H9 (cell line): ENCODE data around the gene EML1. TPM values are rescaled to one million over a fixed set of nuclear protein-coding genes. Genes with fewer than 3 reads are reported as not detected.

Source experiments
- DNase-seq: peaks from one replicate; pipeline ENCODE4 v3.0.0-alpha.2; 2017
- H2AFZ ChIP-seq: one replicate; pipeline ENCODE4 v1.6.1; 2013; ENCODE audit warnings: mild to moderate bottlenecking, low read length, control low read depth, moderate library complexity
- H2AK5ac ChIP-seq: 2 replicates; pipeline ENCODE4 v1.6.1; 2013; ENCODE audit warnings: low read length, control low read depth, mixed read lengths; ENCODE audit not compliant: insufficient read length
- H2BK120ac ChIP-seq: one replicate; pipeline ENCODE4 v1.6.1; 2013; ENCODE audit warnings: low read depth, mild to moderate bottlenecking, low read length, control low read depth, inconsistent platforms; ENCODE audit not compliant: poor library complexity, severe bottlenecking
- H2BK12ac ChIP-seq: 2 replicates; pipeline ENCODE4 v1.6.1; 2013; ENCODE audit warnings: low read length, control low read depth, mixed read lengths, low read depth; ENCODE audit not compliant: insufficient read length
- H2BK15ac ChIP-seq: 2 replicates; pipeline ENCODE4 v1.6.1; 2013; ENCODE audit warnings: low read depth, low read length, control low read depth
- H2BK20ac ChIP-seq: one replicate; pipeline ENCODE4 v1.6.1; 2013; ENCODE audit warnings: low read depth, mild to moderate bottlenecking, low read length, control low read depth, inconsistent platforms; ENCODE audit not compliant: poor library complexity, severe bottlenecking
- H2BK5ac ChIP-seq: 2 replicates; pipeline ENCODE4 v1.6.1; 2013; ENCODE audit warnings: low read length, control low read depth, mixed read lengths; ENCODE audit not compliant: insufficient read length
- H3K14ac ChIP-seq: 2 replicates; pipeline ENCODE4 v1.6.1; 2013; ENCODE audit warnings: low read length, control low read depth; ENCODE audit not compliant: insufficient read depth
- H3K18ac ChIP-seq: 2 replicates; pipeline ENCODE4 v1.6.1; 2013; ENCODE audit warnings: low read depth, mild to moderate bottlenecking, mixed read lengths, low read length, control low read depth; ENCODE audit not compliant: insufficient read length
- H3K23ac ChIP-seq: 2 replicates; pipeline ENCODE4 v1.6.1; 2013; ENCODE audit warnings: low read length, control low read depth, mixed read lengths, low read depth; ENCODE audit not compliant: insufficient read length
- H3K23me2 ChIP-seq: 2 replicates; pipeline ENCODE4 v1.6.1; 2013; ENCODE audit warnings: low read depth, mild to moderate bottlenecking, mixed read lengths, low read length, control low read depth; ENCODE audit not compliant: insufficient read length, poor library complexity, severe bottlenecking
- H3K27ac ChIP-seq: 2 replicates; pipeline ENCODE4 v1.5.1; 2013; ENCODE audit warnings: low read length, control low read depth, mixed read lengths, low read depth; ENCODE audit not compliant: insufficient read length
- H3K27me3 ChIP-seq: 2 replicates; pipeline ENCODE4 v1.6.1; 2013; ENCODE audit warnings: low read length, control low read depth, inconsistent platforms; ENCODE audit not compliant: insufficient read depth
- H3K4ac ChIP-seq: 2 replicates; pipeline ENCODE4 v1.6.1; 2013; ENCODE audit warnings: low read depth, mild to moderate bottlenecking, control low read depth, inconsistent platforms, low read length, moderate library complexity
- H3K4me1 ChIP-seq: 2 replicates; pipeline ENCODE4 v1.6.1; 2013; ENCODE audit warnings: low read length, control low read depth, inconsistent platforms; ENCODE audit not compliant: insufficient read depth
- H3K4me2 ChIP-seq: 2 replicates; pipeline ENCODE4 v1.6.1; 2013; ENCODE audit warnings: low read length, control low read depth, mixed read lengths; ENCODE audit not compliant: insufficient read length, insufficient read depth
- H3K56ac ChIP-seq: 2 replicates; pipeline ENCODE4 v1.6.1; 2013; ENCODE audit warnings: low read depth, mild to moderate bottlenecking, mixed read lengths, low read length, control low read depth; ENCODE audit not compliant: insufficient read length
- H3K79me1 ChIP-seq: 2 replicates; pipeline ENCODE4 v1.6.1; 2013; ENCODE audit warnings: low read depth, mild to moderate bottlenecking, moderate library complexity, low read length, control low read depth, inconsistent platforms; ENCODE audit not compliant: insufficient read depth, poor library complexity, severe bottlenecking
- H3K79me2 ChIP-seq: 2 replicates; pipeline ENCODE4 v1.6.1; 2013; ENCODE audit warnings: low read length, control low read depth, inconsistent platforms; ENCODE audit not compliant: insufficient read depth
- H3K9ac ChIP-seq: 2 replicates; pipeline ENCODE4 v1.6.1; 2013; ENCODE audit warnings: low read length, control low read depth, mixed read lengths; ENCODE audit not compliant: insufficient read length; ENCODE audit errors: extremely low read depth
- H3K9me3 ChIP-seq: one replicate; pipeline ENCODE4 v1.6.1; 2013; ENCODE audit warnings: low read depth, low read length, inconsistent platforms; ENCODE audit not compliant: control insufficient read depth
- H3T11ph ChIP-seq: one replicate; pipeline ENCODE4 v1.6.1; 2013; ENCODE audit warnings: mild to moderate bottlenecking, low read length, control low read depth, inconsistent platforms
- H4K20me1 ChIP-seq: one replicate; pipeline ENCODE4 v1.6.1; 2013; ENCODE audit not compliant: control insufficient read depth, insufficient read length, insufficient read depth
- H4K5ac ChIP-seq: 2 replicates; pipeline ENCODE4 v1.6.1; 2013; ENCODE audit warnings: low read depth, mild to moderate bottlenecking, mixed read lengths, low read length, control low read depth; ENCODE audit not compliant: insufficient read length
- H4K8ac ChIP-seq: replicated peaks from 2 replicates; pipeline ENCODE4 v1.6.1; 2013; ENCODE audit warnings: low read length, control low read depth, mixed read lengths, low read depth; ENCODE audit not compliant: insufficient read length
- H4K91ac ChIP-seq: 2 replicates; pipeline ENCODE4 v1.6.1; 2013; ENCODE audit warnings: low read depth, mild to moderate bottlenecking, moderate library complexity, mixed read lengths, low read length, control low read depth; ENCODE audit not compliant: insufficient read length
- H3K27ac Mint-ChIP-seq, 3 experiments: 2 replicates in 2 of 3; 3 replicates in 1 of 3; pipeline ENCODE4 v1.8.0; 2020 to 2021; ENCODE audit warnings: mixed read lengths in 3 of 3, mild to moderate bottlenecking in 1 of 3, moderate library complexity in 1 of 3
- H3K27me3 Mint-ChIP-seq: 2 replicates; pipeline ENCODE4 v1.8.0; 2021; ENCODE audit warnings: low read depth, mild to moderate bottlenecking, moderate library complexity, mixed read lengths
- H3K36me3 Mint-ChIP-seq, 3 experiments: 2 replicates in 2 of 3; 3 replicates in 1 of 3; pipeline ENCODE4 v1.8.0; 2020 to 2021; ENCODE audit warnings: low read depth in 3 of 3, mixed read lengths in 3 of 3; ENCODE audit not compliant: insufficient read depth in 1 of 3
- H3K4me1 Mint-ChIP-seq, 2 experiments: 2 replicates each; pipeline ENCODE4 v1.8.0; 2020; ENCODE audit warnings: mixed read lengths in 2 of 2
- H3K4me3 Mint-ChIP-seq, 2 experiments: 2 replicates in 1 of 2; 3 replicates in 1 of 2; pipeline ENCODE4 v1.8.0; 2020 to 2021; ENCODE audit warnings: mild to moderate bottlenecking in 2 of 2, mixed read lengths in 2 of 2, moderate library complexity in 1 of 2
- H3K9me3 Mint-ChIP-seq, 2 experiments: 2 replicates in 1 of 2; 3 replicates in 1 of 2; pipeline ENCODE4 v1.8.0; 2020; ENCODE audit warnings: mild to moderate bottlenecking in 2 of 2, mixed read lengths in 2 of 2, moderate library complexity in 1 of 2
- WGBS: extraction: QIAGEN DNeasy Blood & Tissue Kit; methylation state at CpG from one replicate; pipeline ENCODE4 v1.1.7; 2013; ENCODE audit warnings: missing lambda C conversion rate, low lambda C conversion rate, mixed read lengths; ENCODE audit not compliant: insufficient read length; ENCODE audit errors: extremely low coverage; 5-methylcytosine and 5-hydroxymethylcytosine counted together
- total RNA-seq: library from RNA; stranded (reverse); gene quantifications from 2 replicates; pipeline ENCODE4 v1.2.1, GENCODE V29; 2021
- TF ChIP-seq, protein P1 (sequence below): fragments of 200-600 bp; sonication (generic); conservative IDR thresholded peaks from 3 replicates; pipeline ENCODE4 v1.8.0; 2021; ENCODE audit warnings: antibody characterized with exemption, mild to moderate bottlenecking

Gene EML1
- total RNA-seq, 1 experiment from 2014 or later, result 16.7 TPM

- H3K18ac ChIP-seq, result no peak overlapping the region
- H3K4me3 Mint-ChIP-seq, result no peak overlapping the region; a peak in 1 of 5 replicates
- peaks cover 21% of the 10 kb centered on the region for H3K27me3 Mint-ChIP-seq
- H2AFZ ChIP-seq, result no peak overlapping the region
- no peak overlapping the region for H3K4me2 ChIP-seq
- no peak overlapping the region for H3K56ac ChIP-seq
- H3K14ac ChIP-seq, result no peak overlapping the region
- H4K5ac ChIP-seq, result no peak overlapping the region
- TF ChIP-seq, protein P1, sequence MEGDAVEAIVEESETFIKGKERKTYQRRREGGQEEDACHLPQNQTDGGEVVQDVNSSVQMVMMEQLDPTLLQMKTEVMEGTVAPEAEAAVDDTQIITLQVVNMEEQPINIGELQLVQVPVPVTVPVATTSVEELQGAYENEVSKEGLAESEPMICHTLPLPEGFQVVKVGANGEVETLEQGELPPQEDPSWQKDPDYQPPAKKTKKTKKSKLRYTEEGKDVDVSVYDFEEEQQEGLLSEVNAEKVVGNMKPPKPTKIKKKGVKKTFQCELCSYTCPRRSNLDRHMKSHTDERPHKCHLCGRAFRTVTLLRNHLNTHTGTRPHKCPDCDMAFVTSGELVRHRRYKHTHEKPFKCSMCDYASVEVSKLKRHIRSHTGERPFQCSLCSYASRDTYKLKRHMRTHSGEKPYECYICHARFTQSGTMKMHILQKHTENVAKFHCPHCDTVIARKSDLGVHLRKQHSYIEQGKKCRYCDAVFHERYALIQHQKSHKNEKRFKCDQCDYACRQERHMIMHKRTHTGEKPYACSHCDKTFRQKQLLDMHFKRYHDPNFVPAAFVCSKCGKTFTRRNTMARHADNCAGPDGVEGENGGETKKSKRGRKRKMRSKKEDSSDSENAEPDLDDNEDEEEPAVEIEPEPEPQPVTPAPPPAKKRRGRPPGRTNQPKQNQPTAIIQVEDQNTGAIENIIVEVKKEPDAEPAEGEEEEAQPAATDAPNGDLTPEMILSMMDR, result no peak
- H3K27me3 ChIP-seq, result no peaks in the 10 kb centered on the region
- H2BK15ac ChIP-seq, result no peak overlapping the region
- peaks cover 14 to 15% of the 10 kb centered on the region in 2 experiments for H3K4me1 Mint-ChIP-seq
- peaks cover 12 to 13% of the 10 kb centered on the region in 2 experiments for H3K9me3 Mint-ChIP-seq
- no peak overlapping the region; a peak in 1 of 7 replicates for H3K27ac Mint-ChIP-seq
- no peak overlapping the region for H2BK120ac ChIP-seq
- H3K79me2 ChIP-seq, result no peaks in the 10 kb centered on the region
- no peak overlapping the region for H3K23ac ChIP-seq
- H3K79me1 ChIP-seq, result no peaks in the 10 kb centered on the region
- H3K9ac ChIP-seq, result no peak overlapping the region
- no peak overlapping the region for H4K91ac ChIP-seq
- no peak overlapping the region for H3K4ac ChIP-seq
- no peak overlapping the region for H2BK5ac ChIP-seq
- no peak overlapping the region for H4K8ac ChIP-seq
- no peaks in the 10 kb centered on the region for H3K9me3 ChIP-seq
- H3T11ph ChIP-seq, result no peak overlapping the region
- no peak overlapping the region for H2BK20ac ChIP-seq
- H3K27ac ChIP-seq, result no peak overlapping the region
- H3K23me2 ChIP-seq, result no peaks in the 10 kb centered on the region
- no peak overlapping the region for H2AK5ac ChIP-seq
- no peak for DNase-seq
- no peaks in the 10 kb centered on the region; the same call in 1 of the 2 replicates for H3K4me1 ChIP-seq
- H3K36me3 Mint-ChIP-seq, result peaks cover 3 to 15% (median 6%) of the 10 kb centered on the region in 3 experiments; a peak in 6 of 7 replicates
- no peak overlapping the region for H2BK12ac ChIP-seq
- no CpG with 5 or more reads among the region's 9 CpGs for WGBS
- H4K20me1 ChIP-seq, result no peaks in the 10 kb centered on the region
Observed at GRCh38 chr14:99780690-99781089, 12.5 kb upstream of the EML1 start.
